NCI-H2227 (cell line): ENCODE measurements around the gene SPECC1L.
A peak's percentile ranks its signal among the peaks of the same experiment; 100 is the strongest.
"Not testable (repeated sequence)": the region's sequence is repeated elsewhere in the genome, so short reads cannot be mapped to it uniquely, and the experiment has no call there.

Source experiments
- DNase-seq: peaks from one replicate; lab custom pipeline; 2025; ENCODE audit not compliant: unreplicated experiment; lab: John Stamatoyannopoulos, UW

SPECC1L gene

GRCh38 chr22:24247011-24247507 is 23.6 kb upstream of the SPECC1L start:
- DNase-seq: no peak

- peak; percentile 57 for DNase-seq
Measured at GRCh38 chr22:24247564-24248344, 22.9 kb upstream of the SPECC1L start.

DNA sequence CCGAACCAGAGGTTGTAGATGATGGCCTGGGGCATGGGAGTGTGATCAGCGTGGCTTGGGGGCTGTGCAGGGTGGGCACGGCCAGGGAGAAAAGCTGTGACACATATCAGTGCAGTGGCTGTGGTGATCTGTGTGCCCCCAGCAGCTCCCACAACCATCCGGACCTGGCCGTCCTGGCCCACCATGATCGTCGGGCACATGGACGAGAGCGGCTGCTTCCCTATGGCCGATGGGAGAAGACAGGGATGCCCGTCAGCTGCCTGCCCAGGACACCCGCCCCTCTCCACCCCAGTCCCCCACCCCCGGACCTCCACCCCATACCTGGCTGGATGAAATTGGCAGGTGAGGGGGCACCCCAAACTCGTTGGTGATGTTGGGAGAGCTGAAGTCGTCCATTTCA is 22.0 kb upstream of the SPECC1L start:
- DNase-seq: not testable (repeated sequence)

DNA sequence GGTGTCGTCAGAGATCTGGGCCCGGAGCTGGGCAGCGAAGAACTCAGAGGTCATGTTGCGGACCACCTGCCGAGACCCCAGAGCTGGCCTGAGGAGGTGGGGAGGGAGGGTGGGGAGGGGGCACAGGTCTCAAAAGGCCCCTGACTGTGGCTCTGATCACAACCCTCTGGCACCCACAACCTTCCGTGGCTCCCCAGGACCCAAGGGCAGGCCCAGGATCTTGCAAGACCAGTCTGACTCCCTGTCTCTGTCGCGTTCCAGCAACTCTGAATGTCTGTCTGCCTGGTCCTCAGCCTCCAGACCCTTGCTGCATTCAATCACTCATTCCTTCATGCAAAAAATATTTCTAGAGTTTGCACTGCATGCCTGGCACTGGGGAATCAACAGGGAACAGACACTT is 21.2 kb upstream of the SPECC1L start:
- DNase-seq: not testable (repeated sequence)

DNA sequence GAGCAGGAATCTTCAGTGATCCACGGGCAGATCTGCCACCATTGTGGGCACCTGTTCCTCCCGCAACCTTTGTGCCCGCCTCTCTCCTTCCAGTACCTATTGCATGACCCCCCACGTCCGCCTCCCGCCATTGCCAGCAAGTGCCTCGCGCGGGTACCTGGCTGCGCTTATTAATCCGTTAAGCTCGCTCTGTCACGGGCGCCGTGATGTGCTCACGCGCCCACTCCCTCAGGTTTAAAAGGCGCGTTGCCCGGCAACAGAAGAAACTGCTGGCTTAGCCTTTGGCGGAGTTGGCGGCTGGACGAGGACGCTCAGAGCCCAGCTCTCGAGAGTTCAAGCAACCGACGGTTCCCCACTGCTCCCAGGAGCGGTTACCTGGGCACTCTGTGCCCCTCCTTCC is 19.3 kb upstream of the SPECC1L start:
- DNase-seq: not testable (repeated sequence)

DNA sequence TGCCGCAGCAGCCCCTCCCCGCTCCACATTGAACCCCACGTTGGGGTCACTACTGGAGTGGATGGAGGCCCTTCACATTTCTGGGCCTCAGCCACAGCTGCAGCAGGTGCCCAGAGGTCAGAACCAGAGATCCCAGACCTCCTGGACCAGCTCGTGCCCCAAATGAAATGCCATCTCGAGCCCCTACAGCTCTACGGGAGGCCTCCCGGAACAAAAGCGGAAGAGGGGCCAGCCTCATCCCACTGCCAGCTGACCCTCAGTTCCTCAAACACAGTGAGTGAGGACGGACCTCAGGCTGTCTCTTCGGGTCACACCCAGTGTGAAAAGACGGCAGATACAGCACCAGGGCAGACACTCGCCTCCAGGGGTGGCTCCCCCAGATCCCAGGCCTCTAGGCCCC is 17.5 kb upstream of the SPECC1L start:
- DNase-seq: not testable (repeated sequence)

GRCh38 chr22:24256136-24256535 is 14.5 kb upstream of the SPECC1L start:
- DNase-seq: not testable (repeated sequence)

GRCh38 chr22:24256736-24257135 is 13.9 kb upstream of the SPECC1L start:
- DNase-seq: not testable (repeated sequence)

GRCh38 chr22:24259459-24259858 is 11.2 kb upstream of the SPECC1L start:
- DNase-seq: peak; percentile 61

- not testable (repeated sequence) for DNase-seq
Measured at GRCh38 chr22:24262185-24262749, 8.4 kb upstream of the SPECC1L start.

GRCh38 chr22:24263479-24263878 is 7.2 kb upstream of the SPECC1L start:
- not testable (repeated sequence) for DNase-seq

DNA sequence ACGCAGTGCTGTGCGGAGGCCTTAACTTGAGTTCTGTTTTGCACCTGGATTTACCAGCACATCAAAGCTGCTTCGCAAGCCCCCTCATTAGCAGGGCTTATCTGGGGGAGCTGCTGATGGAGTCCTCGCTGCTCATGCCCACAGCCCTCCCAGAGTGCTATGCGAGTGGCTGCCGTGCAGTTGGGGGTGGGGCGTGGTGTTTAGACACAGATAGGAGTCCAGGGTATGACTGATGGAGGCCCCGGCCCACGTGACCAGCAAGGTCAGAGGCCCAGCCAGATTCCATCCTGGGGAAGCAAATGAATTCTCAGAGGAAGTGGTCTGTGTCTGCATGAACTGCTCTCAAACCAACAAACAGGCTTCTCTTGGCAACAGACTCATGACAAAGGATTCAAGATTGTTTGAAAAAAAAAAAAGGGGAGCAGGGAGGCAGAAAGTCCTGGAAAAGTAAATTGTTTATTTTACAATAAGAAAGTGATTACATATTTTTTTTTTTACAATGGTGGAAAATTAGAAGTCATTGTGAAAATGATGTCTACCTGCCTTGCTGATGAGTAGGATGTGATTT is 6.2 kb upstream of the SPECC1L start:
- not testable (repeated sequence) for DNase-seq

DNA sequence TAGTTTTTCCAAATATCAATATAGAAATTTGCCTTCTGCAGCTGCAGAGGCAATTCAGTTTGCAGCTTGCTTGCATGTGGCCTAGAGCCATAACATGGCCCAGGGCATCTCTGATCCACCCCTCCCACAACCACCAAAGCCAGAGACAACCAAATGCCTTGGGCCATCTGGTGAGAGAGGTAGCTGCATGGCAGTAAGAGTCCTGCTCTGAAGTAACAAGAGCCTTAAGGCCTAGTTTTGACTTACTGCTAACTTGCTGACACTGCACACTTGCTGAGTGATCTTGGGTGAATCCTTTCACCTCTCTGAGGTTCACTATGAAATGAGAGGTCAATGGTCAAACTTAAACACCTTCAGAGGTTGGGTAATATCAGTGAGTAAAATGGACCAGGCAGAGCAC is 4.9 kb upstream of the SPECC1L start:
- DNase-seq: no peak

- not testable (repeated sequence) for DNase-seq
Measured at GRCh38 chr22:24266495-24266894, 4.1 kb upstream of the SPECC1L start.

- DNase-seq: no peak
Measured at GRCh38 chr22:24271386-24271854, 789 bp downstream of the SPECC1L start.

GRCh38 chr22:24273031-24273430 is 2.4 kb downstream of the SPECC1L start:
- DNase-seq: not testable (repeated sequence)

DNA sequence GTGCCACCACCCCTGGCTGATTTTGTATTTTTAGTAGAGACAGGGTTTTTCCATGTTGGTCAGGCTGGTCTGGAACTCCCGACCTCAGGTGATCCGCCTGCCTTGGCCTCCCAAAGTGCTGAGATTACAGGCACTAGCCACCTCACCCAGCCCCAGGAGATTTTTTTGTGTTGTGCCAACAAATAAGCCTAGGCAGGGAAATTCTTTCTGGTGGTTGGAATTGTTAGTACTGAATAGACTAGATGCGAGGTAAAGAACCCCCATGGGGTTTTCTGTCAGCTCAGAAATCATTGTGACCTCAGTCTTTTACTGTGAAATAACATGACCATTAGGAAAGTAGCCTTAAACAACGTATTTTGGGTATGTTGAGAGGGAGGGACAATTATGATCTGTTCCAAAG is 3.3 kb downstream of the SPECC1L start:
- DNase-seq: not testable (repeated sequence)

DNA sequence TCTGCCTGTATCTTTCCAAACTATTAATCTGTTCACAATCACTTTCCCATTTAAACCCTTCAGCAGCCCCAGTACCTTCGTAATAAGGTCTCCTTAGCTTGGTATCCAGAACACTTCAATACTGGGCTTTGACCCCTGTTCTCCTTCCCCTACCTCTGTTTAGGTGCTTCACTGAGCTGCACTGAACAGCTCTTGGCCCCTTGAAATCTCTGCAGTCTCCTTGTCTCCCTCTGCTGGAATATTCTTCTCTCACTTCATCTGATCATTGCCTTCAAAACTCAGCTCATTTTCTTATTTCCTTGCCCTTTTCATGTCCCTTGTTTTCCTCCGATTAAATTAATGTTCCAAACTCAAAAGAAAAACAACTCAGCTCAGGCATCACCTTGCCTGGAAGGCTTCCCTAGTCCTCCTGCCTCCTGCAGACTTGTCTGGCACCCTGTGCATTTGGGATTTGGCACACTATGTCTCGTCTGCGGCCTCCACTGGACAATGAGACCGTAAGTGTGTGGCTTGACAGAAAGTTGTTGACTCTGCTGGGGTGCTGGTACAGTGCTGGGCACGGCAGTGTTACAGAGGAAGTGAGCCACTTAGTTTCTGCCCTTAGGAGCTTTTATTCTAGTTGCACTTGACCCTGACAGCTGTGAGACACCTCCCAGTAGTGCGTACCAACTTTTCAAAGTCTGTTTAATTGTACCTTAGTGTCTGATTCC is 4.2 kb downstream of the SPECC1L start:
- not testable (repeated sequence) for DNase-seq

DNA sequence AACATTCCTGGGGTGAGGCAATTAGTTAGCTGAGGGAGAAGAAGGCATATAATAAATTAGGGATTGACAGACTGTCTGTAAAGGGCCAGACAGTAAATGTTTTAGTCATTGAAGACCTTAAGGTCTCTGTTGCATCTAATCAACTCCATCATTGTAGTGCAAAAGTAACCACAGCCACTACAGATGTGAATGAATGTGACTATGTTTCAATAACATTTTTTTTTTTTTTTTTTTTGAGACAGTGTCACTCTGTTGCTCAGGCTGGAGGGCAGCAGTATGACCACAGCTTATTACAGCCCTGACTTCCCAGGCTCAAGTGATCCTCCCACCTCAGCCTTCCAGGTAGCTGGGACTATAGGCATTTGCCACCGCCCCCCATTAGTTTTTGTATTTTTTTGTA is 9.7 kb downstream of the SPECC1L start:
- DNase-seq: not testable (repeated sequence)

DNA sequence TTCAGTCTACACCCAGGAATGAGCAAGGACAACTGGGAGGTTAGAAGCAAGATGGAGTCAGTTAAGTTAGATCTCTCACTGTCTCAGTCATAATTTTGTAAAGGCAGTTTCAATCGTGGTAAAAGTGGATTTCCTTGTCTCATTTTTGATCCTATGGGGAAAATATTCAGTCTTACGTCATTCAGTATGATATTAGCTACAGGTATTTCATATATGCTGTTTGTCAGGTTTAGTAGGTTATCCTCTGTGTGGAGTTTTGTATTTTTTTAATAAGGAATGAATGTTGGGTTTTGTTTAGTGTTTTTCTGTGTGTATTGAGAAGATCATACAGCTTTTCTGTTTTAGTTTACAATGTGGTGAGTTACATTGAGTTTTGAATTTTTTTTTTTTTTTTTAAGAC is 11.8 kb downstream of the SPECC1L start:
- no peak for DNase-seq

DNA sequence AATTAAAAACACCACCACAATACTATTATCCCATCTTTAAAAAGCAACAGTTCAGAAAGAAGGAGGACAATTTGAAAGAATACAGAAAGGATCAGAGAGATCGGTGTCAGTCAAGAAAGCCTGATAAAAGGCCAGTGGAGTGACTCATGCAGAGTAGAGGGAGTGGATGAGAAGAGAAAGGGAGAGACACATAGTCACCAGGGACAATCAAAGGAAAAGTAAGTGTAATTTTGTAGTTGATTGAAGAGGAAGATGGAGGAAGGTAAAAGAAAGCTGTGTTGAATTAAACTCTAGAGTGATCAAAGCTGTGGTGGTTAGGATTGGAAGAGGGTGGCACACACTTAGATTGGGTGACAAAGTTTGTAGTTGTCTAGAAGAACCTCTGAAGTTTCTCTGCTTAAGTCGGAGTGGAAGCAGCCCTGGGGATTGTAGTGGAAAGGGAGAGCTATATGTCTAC is 14.1 kb downstream of the SPECC1L start:
- DNase-seq: no peak
